T-helper 2 cell treated with Interferon-gamma antibody and Interleukin-4, amounts not matched to agents 5 μg/mL and 100 μg/mL, for 36 hours (primary cell): ENCODE data around the gene SPIRE2.

Experiments
- DNase-seq: peaks from one replicate; pipeline ENCODE4 v3.0.0; 2021; ENCODE audit warnings: low spot score
- H3K27ac Mint-ChIP-seq: one replicate; pipeline ENCODE4 v1.8.0; 2021; ENCODE audit warnings: mild to moderate bottlenecking, mixed read lengths
- H3K27me3 Mint-ChIP-seq: one replicate; pipeline ENCODE4 v1.8.0; 2021; ENCODE audit warnings: low read depth, mixed read lengths
- H3K36me3 Mint-ChIP-seq: one replicate; pipeline ENCODE4 v1.8.0; 2021; ENCODE audit warnings: low read depth, mixed read lengths
- H3K4me1 Mint-ChIP-seq: one replicate; pipeline ENCODE4 v1.8.0; 2021; ENCODE audit warnings: low read depth, mixed read lengths
- H3K4me3 Mint-ChIP-seq: one replicate; pipeline ENCODE4 v1.8.0; 2022; ENCODE audit warnings: mild to moderate bottlenecking, moderate library complexity, mixed read lengths
- H3K9me3 Mint-ChIP-seq: one replicate; pipeline ENCODE4 v1.8.0; 2021; ENCODE audit warnings: mixed read lengths

The SPIRE2 gene

DNA sequence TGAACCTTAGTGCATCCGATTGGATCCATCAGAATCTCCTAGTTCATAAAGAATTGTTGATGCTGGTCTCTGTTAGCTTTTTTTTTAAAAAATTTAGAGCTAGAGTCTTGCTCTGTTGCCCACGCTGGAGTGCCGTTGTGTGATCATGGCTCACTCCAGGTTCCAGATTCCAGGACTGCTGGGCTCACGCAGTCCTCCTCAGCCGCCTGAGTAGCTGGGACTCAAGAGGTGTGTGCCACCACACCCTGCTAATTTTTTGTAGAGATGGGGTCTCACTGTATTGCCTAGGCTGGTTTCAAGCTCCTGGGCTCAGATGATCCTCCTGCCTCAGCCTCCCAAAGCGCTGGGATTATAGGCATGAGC is 53.1 kb downstream of the SPIRE2 start:
- no peak overlapping the region for H3K4me3 Mint-ChIP-seq
- peaks cover 4% of the 10 kb centered on the region for H3K9me3 Mint-ChIP-seq
- H3K4me1 Mint-ChIP-seq: peaks cover 4% of the 10 kb centered on the region
- no peak for DNase-seq
- H3K36me3 Mint-ChIP-seq: peaks cover 50% of the 10 kb centered on the region
- H3K27me3 Mint-ChIP-seq: no peaks in the 10 kb centered on the region
- no peak overlapping the region for H3K27ac Mint-ChIP-seq

DNA sequence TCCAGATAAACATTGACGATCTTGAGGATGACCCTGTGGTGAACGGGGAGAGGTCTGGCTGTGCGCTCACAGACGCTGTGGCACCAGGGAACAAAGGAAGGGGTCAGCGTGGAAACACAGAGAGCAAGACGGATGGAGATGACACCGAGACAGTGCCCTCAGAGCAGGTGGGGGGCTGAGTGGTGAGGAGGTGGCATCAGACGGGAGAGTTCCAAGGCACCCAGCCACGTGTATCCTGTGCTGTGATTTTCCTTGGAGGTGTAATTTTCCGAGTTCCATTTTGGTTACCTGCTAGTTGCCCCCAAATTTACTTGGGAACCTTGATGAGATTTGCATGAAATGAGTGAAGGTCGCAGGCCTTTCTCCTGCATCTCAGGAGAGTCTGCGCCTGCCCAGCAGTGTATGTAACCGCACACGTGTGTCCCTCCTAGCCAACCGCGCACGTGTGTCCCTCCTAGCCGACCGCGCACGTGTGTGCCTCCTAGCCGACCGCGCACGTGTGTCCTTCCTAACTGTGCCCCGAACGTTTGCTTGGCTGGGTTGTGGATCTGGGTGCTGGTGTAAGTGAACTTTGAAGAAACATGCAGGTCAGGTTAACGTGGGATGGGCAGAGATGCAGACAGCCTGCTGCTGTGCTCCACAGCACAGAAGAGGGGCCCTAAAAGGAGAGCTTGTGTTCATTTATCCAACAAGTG is 55.2 kb downstream of the SPIRE2 start:
- DNase-seq: no peak
- Mint-ChIP-seq H3K4me3 (no peak overlapping the region), H3K27ac (no peak overlapping the region), H3K27me3 (no peaks in the 10 kb centered on the region), H3K9me3 (no peaks in the 10 kb centered on the region), H3K4me1 (peaks cover 3% of the 10 kb centered on the region), H3K36me3 (peaks cover 50% of the 10 kb centered on the region)

DNA sequence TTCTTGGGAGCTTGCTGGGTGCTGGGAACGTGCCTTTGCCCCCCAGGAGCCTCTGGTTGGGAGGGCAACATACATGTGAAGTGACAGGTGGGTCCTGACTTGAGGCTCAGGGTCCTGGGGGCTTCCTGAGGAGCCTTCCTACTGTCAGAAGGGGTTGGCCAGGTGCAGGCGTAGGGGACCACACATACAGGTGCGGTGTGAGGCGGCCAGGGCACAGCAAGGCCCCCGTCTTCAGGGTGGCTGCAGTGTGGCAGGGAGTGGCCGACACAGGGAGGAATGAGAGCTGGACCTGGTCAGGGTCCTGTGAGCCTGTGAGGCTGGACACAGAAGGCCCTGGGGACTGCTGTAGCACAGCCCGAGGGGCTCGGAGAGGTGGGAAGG is 55.8 kb downstream of the SPIRE2 start:
- Mint-ChIP-seq H3K27ac (no peak overlapping the region), H3K4me1 (peaks cover 3% of the 10 kb centered on the region), H3K4me3 (no peak overlapping the region), H3K9me3 (no peaks in the 10 kb centered on the region), H3K27me3 (no peaks in the 10 kb centered on the region), H3K36me3 (peaks cover 48% of the 10 kb centered on the region)
- no peak for DNase-seq

DNA sequence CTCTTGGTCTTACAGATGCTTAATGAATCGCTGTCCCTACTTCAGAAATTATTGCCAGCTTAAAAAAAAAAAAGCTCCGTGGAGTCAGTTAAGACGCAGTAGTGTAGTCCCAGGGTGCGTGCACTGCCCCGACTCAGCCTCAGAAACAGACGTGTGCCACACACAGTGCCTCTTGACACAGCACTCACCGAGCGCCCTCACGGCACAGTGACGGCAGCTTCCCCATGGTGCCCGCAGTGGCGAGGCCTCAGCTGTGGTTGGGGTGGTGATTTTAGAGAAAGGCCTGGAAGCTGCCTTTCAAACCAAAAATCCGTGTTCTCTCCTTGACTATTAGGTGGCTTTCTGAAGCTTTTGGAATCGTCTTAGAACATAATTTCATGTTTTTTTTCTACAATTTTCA is 59.0 kb downstream of the SPIRE2 start:
- no peak for DNase-seq
- H3K36me3 Mint-ChIP-seq: peaks cover 55% of the 10 kb centered on the region
- no peak overlapping the region for H3K4me3 Mint-ChIP-seq
- no peak overlapping the region for H3K27ac Mint-ChIP-seq
- no peaks in the 10 kb centered on the region for H3K27me3 Mint-ChIP-seq
- H3K4me1 Mint-ChIP-seq: peaks cover 5% of the 10 kb centered on the region
- H3K9me3 Mint-ChIP-seq: no peaks in the 10 kb centered on the region

DNA sequence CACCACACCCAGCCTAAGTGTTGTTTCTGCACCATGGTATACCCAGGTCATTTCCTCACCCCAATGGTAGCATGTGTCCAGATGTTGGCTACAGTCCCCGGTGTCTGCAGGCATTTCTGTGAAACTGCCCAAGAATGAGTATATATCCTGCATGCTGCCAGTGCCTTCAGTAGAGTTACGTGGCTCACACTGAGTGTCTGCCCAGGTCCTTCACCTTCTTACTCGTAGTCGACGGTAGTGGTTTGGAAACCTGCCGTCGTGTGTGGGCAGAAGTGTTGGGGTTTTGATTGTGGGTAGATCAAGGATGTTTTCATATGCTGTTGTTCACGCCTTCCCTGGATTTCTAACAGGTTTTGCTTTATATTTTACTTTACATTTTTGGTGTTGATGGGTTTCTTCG is 61.9 kb downstream of the SPIRE2 start:
- Mint-ChIP-seq H3K4me3 (no peak overlapping the region), H3K27ac (peak overlapping the region; percentile 36), H3K9me3 (no peaks in the 10 kb centered on the region), H3K36me3 (peaks cover 42% of the 10 kb centered on the region), H3K27me3 (no peaks in the 10 kb centered on the region), H3K4me1 (peaks cover 5% of the 10 kb centered on the region)
- DNase-seq: peak; percentile 40

DNA sequence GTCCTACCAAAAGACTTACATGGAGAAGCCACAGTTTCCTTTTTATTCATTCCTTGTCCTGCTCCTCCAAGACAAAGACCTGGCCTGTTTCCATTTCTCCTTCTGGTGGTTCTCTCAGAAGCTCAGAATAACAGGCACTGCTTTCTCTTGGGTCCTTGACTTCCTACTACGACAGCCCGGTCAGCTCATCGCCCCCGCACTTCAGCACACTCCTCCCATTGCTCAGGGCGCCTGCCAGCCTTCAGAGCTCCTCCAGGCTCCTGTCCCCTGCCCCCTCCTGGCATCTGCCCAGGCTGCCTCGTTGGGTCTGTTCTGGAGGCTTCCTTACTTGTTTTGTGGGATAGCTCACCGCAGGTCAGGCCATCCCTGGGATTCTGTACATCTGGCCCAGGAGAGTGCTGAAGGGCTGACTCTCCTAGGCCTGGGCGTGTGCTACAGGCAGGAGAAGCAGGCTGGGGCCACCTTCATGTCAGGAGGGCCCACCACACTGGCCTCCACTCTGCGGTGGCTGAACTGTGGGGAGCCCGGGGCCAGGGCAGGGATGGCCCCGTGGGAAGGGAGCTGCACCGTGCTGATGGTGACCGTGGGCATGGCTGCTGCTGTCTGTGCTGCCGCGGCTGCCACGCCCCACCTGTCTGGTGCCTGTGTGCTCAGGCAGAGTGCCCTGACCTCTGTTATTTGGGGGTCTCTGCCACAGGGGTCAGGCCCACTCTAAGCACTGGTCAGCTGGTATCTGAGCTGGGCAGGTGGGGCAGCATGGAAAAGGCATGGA is 62.8 kb downstream of the SPIRE2 start:
- peaks cover 43% of the 10 kb centered on the region for H3K36me3 Mint-ChIP-seq
- H3K27ac Mint-ChIP-seq: peak overlapping the region; percentile 21
- H3K9me3 Mint-ChIP-seq: no peaks in the 10 kb centered on the region
- H3K27me3 Mint-ChIP-seq: no peaks in the 10 kb centered on the region
- no peak for DNase-seq
- H3K4me1 Mint-ChIP-seq: peaks cover 5% of the 10 kb centered on the region
- H3K4me3 Mint-ChIP-seq: no peak overlapping the region

DNA sequence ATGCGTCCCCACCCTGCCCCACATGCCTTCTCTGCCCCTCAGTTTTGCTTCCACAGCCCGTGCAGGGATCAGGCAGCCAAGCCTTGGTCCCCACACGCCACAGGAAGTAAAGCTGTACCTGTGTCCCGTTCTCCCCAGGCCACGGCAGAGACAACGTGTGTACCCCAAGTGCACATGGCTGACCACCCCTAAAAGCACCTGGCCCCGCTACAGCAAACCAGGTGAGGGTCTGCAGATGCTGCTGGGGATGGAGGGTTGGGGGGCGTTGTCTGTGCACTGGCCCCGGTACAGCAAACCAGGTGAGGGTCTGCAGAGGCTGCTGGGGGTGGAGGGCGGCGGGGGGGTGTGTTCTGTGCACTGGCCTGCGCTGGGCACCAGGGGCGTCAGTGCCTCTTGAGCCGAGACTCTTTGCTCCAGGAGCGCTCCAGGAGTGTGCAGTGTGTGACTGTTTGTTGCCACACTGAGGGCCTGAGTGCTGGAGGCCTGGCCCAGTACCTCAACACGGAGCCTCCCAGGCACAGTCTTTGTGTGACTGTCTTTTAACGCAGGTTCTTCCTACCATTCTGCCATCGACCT is 63.9 kb downstream of the SPIRE2 start:
- Mint-ChIP-seq H3K27me3 (no peaks in the 10 kb centered on the region), H3K4me1 (peaks cover 5% of the 10 kb centered on the region), H3K9me3 (no peaks in the 10 kb centered on the region), H3K27ac (no peak overlapping the region), H3K4me3 (no peak overlapping the region), H3K36me3 (peaks cover 43% of the 10 kb centered on the region)
- DNase-seq: no peak

DNA sequence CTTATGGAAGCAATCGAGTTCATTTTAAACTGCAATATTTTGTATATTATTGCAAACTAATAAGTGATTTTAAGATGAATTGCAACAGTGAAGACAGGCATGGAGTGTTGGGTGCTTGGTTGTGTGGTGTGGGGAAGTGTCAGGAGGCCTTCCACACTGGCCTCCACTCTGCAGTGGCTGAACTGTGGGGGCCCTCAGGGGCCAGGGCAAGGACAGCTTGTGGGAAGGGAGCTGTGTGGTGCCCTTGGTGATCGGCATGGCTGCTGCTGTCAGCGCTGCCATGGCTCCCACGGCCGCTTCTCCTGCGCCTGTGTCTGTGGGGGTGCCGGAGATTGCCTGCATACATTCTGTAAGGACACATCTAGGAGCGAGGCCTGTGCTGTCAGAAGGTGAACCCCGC is 64.4 kb downstream of the SPIRE2 start:
- no peaks in the 10 kb centered on the region for H3K9me3 Mint-ChIP-seq
- no peak for DNase-seq
- peaks cover 40% of the 10 kb centered on the region for H3K36me3 Mint-ChIP-seq
- H3K4me1 Mint-ChIP-seq: peaks cover 5% of the 10 kb centered on the region
- no peak overlapping the region for H3K4me3 Mint-ChIP-seq
- H3K27ac Mint-ChIP-seq: no peak overlapping the region
- no peaks in the 10 kb centered on the region for H3K27me3 Mint-ChIP-seq

DNA sequence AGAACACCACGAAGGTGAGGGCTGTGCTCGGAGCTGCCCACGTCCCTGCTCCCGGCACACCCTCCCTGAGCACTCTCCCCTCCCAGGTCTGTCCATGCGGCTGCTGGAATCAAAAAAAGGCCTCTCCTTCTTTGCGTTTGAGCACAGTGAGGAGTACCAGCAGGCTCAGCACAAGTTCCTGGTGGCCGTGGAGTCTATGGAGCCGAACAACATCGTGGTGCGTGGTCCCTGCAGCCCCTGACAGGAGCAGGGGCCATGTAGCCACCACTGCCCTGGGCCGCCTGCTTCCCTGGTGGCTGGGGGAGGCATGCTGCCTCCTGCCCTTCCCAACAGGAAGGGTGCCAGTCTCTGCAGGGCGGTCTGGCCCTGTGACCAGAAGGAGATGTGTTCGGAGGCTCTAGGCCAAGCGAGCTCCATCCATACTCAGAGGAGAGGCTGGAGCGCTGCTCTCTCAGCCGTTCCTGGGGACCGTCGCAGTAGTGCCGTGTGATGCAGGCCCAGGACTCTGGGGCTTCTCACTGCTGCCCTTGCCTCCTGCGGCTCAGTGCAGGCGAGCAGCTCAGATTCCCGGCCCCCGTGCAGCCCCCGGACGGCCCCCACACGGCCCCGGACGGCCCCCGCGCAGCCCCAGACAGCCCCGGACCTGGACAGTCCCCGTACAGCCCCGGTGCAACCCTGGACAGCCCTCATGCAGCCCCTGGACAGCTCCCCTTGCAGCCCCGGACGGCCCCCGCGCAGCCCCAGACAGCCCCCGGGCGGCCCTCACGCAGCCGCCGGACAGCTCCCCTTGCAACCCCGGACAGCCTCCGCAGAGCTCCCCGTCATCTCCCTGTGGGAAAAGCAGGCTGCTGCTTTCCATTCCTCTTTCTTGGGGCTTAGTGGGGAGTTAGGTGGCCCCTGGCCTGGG is 65.6 kb downstream of the SPIRE2 start:
- Mint-ChIP-seq H3K27me3 (no peaks in the 10 kb centered on the region), H3K9me3 (no peaks in the 10 kb centered on the region), H3K4me3 (no peak overlapping the region), H3K36me3 (peaks cover 44% of the 10 kb centered on the region), H3K4me1 (peaks cover 5% of the 10 kb centered on the region), H3K27ac (no peak overlapping the region)
- no peak for DNase-seq

DNA sequence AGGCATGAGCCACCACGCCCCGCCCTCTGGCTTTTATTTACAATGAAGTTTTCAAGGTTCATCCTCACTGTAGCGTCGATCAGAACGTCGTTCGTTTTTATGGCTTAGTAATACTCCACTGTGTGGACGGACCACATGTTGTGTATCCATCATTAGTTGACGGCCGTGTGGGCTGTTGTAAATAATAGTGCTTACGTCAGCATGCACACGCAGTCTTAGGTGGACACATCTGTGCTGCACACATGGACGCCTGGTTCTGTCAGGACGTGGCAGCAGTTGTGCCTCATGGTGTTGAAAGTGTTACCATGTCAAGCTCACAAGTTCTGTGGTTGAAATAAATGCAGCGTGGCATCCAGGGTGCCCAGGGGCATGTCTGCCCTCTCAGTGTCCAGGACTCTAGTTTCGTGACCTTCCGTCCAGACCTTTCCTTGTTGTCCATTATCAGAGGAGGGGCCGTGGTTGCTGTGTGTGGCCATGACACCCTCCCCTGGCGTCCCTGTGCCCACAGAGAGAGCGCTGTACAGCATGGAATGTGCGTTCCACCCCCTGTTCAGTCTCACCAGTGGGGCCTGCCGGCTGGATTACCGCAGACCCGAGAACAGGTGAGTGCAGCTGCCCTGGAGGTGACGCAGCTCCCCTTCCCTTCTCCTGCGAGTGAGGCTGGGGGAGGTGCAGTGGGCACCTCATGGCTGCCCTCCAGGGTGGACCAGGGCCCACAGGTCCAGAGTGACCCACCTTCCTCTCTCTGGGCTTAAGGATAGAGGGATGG is 67.4 kb downstream of the SPIRE2 start:
- Mint-ChIP-seq H3K27ac (no peak overlapping the region), H3K36me3 (peaks cover 51% of the 10 kb centered on the region), H3K27me3 (no peaks in the 10 kb centered on the region), H3K9me3 (no peaks in the 10 kb centered on the region), H3K4me1 (no peaks in the 10 kb centered on the region), H3K4me3 (no peak overlapping the region)
- DNase-seq: no peak

DNA sequence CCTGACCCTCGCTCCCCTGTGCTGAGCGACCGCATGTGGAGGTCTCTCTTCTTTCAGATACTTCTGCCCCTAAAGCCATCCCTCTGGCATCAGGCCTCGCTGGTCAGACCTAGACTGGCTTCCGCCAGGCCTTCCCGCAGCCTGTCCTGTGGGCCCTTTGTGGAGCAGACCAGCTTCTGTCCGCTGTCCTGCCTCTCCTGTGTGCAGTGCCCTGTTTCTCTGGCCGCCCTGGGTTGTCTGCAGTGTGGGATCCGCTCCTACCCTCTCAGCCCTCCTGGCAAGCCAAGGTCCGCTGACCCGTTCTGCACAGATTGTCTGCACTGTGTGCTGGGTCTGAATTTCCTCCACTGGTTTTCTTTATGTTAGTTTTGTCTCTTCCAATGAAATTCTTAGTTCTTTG is 68.9 kb downstream of the SPIRE2 start:
- no peak overlapping the region for H3K4me3 Mint-ChIP-seq
- no peaks in the 10 kb centered on the region for H3K9me3 Mint-ChIP-seq
- no peaks in the 10 kb centered on the region for H3K4me1 Mint-ChIP-seq
- no peaks in the 10 kb centered on the region for H3K27me3 Mint-ChIP-seq
- H3K27ac Mint-ChIP-seq: no peak overlapping the region
- H3K36me3 Mint-ChIP-seq: peaks cover 40% of the 10 kb centered on the region
- no peak for DNase-seq

DNA sequence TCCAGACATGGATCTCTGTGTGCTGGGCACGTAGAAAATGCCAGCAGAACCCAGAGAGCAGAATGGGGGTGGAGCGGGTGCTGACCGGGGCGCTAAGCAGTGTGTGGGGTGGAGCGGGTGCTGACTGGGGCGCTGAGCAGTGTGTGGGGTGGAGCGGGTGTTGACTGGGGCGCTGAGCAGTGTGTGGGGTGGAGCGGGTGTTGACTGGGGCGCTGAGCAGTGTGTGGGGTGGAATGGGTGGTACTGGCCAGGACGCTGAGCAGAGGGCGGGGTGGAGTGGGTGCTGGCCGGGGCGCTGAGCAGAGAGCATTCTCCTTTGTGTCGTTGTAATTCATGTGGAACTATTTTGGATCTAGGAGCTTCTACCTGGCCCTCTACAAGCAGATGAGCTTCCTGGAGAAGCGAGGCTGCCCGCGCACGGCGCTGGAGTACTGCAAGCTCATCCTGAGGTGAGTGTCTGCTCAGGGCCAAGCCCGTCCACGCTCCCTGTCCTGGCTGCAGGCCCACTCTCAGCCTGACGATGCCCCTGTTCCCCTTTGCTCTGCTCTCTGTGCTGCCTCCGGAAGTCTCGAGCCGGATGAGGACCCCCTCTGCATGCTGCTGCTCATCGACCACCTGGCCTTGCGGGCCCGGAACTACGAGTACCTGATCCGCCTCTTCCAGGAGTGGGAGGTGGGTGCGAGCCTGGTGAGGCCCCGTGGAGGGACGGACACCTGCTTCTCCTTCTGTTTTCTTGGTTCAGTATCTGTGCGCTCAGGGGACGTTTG is 70.1 kb downstream of the SPIRE2 start:
- Mint-ChIP-seq H3K4me1 (no peaks in the 10 kb centered on the region), H3K27ac (no peak overlapping the region), H3K4me3 (no peak overlapping the region), H3K27me3 (no peaks in the 10 kb centered on the region), H3K9me3 (no peaks in the 10 kb centered on the region), H3K36me3 (peaks cover 33% of the 10 kb centered on the region)
- no peak for DNase-seq
